Activated CD4-positive, alpha-beta T cell treated with anti-CD3 and anti-CD28 coated beads for 1 hour (primary cell): ENCODE measurements around the gene SIAH2.
"Not testable (repeated sequence)": the region's sequence is repeated elsewhere in the genome, so short reads cannot be mapped to it uniquely, and the experiment has no call there.

Experiments used
- DNase-seq: peaks from one replicate; pipeline ENCODE4 v3.0.0-alpha.2; 2020

Gene SIAH2, protein sequence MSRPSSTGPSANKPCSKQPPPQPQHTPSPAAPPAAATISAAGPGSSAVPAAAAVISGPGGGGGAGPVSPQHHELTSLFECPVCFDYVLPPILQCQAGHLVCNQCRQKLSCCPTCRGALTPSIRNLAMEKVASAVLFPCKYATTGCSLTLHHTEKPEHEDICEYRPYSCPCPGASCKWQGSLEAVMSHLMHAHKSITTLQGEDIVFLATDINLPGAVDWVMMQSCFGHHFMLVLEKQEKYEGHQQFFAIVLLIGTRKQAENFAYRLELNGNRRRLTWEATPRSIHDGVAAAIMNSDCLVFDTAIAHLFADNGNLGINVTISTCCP

DNA sequence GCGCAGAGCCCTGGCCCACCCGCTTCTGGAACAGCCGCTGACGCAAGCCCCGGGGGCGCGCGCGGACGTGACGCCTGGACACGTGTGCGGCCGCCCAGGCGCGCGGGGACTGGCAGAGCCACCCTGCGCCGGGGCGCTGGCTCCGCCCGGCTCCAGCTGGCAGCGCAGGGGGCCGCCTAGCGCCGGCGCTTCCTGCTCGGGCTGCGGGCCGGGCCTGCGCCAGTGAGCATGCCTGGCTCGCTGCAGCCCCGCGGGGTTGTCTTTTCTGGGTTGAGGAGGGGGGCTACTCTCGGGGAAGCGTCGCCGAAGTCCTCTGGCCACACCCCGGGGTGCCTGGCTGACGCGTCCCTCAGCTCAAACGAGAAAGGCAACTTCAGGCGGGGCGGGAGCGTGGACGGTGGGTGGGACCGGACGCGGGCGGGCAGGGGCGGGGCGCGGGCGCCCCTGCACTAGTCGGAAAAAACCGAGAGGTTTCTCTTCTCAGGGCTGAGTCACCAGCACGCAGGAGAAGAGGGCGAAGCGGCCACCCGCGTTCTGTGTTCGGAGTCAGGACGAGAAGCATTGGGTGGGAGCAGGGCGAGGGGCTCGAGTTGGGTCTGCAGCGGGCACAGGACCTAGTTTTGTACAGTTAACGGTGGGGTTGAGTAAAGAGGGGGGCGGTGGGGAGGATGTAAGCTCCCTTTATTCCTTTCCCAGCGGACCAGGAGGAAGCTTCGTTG, at the start of gene SIAH2:
SIAH2 (minus strand) TSS at position 48 of the 719 bp plus-strand sequence. CDS start 320 bp downstream, outside the sequence.
- DNase-seq, result peak; percentile 91

DNA sequence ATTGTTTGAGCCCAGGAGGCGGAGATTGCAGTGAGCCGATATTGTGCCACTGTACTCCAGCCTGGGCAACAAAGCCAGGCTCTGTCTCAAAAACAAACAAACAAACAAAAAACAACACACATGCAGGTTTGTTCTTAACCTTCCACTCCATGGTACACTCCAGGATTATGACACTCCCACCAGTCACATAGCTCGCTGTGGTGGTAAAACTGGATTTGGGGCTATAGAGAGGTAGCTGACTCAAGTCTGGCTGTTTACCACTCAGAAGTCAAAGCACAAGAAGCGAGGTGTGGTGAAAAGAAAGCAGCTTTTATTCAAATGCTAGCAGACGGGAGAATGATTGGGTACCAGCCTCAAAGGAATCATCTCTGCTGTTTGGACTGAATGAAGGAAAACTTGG, 49.0 kb upstream of the SIAH2 start:
- DNase-seq, result no peak

DNA sequence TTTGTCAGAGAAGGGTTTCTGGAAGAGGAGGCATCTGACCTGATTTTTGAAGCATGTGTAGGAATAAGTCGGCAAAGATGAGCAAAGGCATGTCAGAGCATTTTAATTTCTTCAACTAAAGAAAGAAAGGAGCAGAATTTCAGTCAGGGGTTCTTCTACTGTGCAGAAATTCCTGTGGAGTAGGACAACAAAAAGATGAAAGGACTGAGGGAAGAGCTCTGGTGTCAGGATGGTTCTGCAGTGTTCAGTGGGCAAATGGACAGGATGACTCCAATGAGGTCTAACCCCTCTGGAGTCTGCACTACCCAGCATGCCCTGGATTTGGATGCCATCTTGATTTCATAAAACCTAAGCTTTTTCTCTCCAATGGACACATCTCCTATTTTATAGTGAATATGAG, 47.7 kb upstream of the SIAH2 start:
- DNase-seq, result no peak

- no peak for DNase-seq
Measured at GRCh38 chr3:150806185-150806835, 43.3 kb upstream of the SIAH2 start.

GRCh38 chr3:150805354-150805753, 42.4 kb upstream of the SIAH2 start:
- DNase-seq, result no peak

- no peak for DNase-seq
Measured at GRCh38 chr3:150803440-150803985, 40.5 kb upstream of the SIAH2 start.

- DNase-seq, result no peak
Measured at GRCh38 chr3:150800722-150801121, 37.8 kb upstream of the SIAH2 start.

DNA sequence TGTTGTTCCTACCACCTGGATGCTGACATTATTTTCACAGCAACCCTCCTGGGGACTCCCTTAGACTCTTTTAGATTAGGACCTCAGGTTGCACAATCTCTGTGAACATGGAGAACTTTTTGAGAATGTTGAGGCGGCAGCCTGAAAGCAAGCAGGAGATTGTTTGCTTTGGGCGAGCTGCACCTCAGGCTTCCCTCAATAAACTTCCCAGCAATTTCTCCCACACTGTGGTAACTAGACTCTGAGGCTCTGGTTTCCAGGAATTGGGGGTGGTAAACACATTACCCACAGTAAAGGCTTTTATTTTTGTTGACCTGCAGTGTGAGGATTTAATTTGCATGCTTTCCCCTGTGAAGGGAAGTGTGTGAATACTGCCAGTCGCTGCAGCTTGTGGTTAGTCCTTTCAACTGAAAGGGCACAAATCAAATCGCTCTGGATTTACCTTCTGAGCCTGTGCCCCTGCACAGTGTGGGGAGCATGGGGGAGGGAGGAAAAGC, 35.2 kb upstream of the SIAH2 start:
- no peak for DNase-seq

GRCh38 chr3:150797155-150797554, 34.2 kb upstream of the SIAH2 start:
- DNase-seq, result no peak

DNA sequence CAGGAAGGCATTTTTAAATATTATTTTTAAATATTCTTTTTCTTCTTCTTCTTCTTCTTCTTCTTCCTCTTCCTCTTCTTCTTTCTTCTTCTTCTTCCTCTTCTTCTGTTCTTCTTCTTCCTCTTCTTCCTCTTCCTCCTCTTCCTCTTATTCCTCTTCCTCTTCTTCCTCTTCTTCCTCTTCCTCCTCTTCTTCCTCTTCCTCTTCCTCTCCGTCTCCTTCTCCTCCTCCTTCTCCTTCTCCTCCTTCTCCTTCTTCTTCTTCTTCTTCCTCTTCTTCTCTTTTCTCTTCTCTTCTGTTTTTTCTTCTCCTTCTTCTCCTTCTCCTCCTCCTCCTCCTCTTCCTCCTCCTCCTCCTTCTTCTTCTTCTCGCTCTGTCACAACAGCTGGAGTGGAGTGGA, 33.6 kb upstream of the SIAH2 start:
- not testable (repeated sequence) for DNase-seq

DNA sequence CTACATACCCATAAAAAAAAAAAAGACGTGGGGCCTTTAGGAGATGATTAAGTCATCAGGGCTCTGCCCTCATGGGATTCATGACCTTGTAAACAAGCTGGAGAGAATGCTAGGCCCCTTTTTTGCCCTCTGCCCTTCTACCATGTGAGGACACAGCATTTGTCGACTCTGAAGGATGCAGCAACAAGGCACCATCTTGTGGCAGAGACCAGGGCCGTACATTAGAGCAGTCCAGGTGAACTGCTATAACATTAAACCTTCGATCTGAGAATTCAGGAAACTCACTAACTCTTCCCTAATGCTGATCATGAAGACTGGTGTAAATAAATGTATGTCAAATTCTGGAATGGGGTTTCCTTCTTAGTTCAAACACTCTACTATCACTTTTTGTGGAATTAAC, 30.7 kb upstream of the SIAH2 start:
- no peak for DNase-seq

GRCh38 chr3:150790629-150791028, 27.7 kb upstream of the SIAH2 start:
- DNase-seq, result no peak

- no peak for DNase-seq
Measured at GRCh38 chr3:150789451-150789850, 26.5 kb upstream of the SIAH2 start.

DNA sequence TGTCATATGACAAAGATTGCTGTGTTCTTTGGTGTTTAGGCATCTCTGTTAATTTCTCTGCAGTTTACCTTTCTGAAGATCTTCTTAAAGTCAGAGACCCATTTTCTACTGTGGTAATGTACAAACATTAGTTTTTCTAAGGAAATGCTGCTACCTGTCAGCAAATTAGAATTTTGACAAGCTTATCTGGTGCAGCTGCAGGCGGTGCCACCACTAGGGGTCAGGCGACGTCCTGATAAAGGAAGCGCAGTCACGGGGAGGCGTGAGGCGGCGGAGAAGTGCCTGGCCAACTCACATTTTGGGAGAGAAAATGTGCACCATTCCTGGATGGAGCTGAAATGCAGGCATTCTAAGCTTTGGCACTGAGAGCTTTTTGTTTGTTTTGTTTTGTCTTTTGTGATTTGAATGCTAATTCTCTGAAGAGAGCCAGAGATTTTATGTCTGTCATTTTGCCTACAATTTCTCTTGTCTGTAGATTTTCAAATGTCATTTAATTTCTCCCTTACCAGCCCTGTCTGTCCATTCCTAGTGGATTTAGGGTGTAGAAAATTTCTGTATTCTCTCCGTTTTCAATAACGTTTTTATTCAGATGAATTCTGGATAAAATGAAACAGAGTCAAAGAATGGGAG, 24.9 kb upstream of the SIAH2 start:
- DNase-seq, result peak; percentile 69

DNA sequence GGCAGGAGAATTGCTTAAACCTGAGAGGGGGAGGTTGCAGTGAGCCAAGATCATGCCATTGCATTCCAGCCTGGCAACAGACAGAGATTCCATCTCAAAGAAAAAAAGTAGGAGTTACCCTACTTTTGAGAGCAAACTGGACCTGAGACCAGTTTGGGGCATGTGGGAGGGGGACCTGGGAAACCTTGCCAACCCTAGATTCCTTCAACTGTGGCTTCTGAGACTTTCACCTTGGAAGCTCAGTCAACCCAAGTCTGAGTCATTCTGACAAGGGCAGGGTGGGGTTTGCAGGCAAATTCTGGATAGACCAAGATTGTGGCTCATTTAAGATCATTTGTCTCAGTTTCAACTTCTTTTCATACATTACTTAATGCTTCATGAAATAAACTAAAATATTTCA, 23.8 kb upstream of the SIAH2 start:
- DNase-seq, result no peak

DNA sequence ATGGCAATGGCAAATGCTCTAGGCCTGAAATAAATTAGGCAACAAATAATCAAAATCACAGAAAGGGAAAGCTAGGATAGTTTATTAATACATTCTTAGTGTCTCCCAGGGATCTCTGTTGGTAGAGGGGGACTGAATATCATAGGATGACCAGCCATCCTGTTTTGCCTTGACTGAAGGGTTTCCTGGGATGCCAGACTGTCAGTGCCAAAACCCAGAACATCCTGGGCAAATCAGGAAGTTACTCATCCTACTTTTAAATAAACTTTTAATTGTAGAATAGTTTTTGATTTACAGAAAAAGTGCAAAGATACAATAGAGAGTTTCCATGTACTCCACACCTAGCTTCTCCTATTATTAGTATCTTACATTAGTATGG, 21.8 kb upstream of the SIAH2 start:
- DNase-seq, result no peak

DNA sequence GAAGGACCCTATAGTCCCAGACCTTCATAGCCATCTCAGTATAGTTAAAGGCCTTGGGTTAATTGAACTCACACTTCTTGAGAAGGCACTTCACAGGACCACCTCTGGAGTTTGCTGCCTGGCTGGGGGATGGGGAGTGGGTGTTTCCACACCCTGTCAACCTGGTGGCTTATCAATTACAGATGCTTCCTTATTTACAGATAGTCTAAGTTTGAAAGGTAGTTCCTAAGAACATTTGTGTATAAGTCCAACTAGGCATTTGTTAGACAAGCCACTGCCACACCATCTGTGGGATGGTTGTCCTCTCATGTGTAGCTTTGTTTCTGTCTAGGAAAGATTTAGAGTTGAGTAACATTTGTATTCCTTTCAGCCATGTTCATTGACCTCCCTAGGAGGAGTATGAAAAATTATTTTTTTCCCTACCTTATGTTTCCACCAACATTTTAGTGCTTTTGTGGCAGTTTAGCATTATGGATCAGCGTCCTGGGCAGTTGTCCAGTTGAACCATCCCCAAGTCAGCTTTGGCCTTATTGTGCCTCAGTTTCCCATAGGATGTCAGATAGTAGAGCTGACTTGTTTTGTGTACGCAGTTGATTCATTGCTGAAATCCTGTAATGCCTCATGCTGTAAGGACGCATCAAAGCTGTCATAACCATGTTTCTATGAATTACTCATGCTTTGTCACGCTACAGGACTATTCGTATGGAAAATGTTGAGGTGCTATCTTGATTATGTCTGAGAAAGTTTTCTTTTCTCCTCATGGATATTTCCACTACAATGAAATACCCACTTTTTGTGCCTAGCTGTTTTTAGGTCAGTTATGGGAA, 21.2 kb upstream of the SIAH2 start:
- no peak for DNase-seq

GRCh38 chr3:150783316-150783715, 20.3 kb upstream of the SIAH2 start:
- no peak for DNase-seq

GRCh38 chr3:150779402-150779858, 16.5 kb upstream of the SIAH2 start:
- DNase-seq, result no peak

- no peak for DNase-seq
Measured at GRCh38 chr3:150778793-150779401, 15.9 kb upstream of the SIAH2 start.

- no peak for DNase-seq
Measured at GRCh38 chr3:150775001-150775599, 12.1 kb upstream of the SIAH2 start.
